HCT116 (cell line): ENCODE results near the gene RUNX1.

Source experiments
- ATF3 ChIP-seq: IDR thresholded peaks from 2 replicates; pipeline ENCODE4 v1.6.1; 2012
- CEBPB ChIP-seq: IDR thresholded peaks from 2 replicates; pipeline ENCODE4 v1.6.1; 2012; ENCODE audit warnings: low read depth
- CTCF ChIP-seq, 3 experiments: fragments of 200-600 bp in 1 of 3; sonication (generic) in 1 of 3; IDR thresholded peaks in 2 of 3; conservative IDR thresholded peaks in 1 of 3; 2 replicates each; pipeline ENCODE4 v1.5.1; 2012 to 2017; ENCODE audit warnings: low read depth in 2 of 3, low read length in 2 of 3, antibody characterized with exemption in 1 of 3, borderline replicate concordance in 1 of 3, control low read depth in 1 of 3, mild to moderate bottlenecking in 1 of 3, mixed read lengths in 1 of 3, mixed run types in 1 of 3, moderate library complexity in 1 of 3; ENCODE audit not compliant: insufficient read depth in 1 of 3
- EZH2 ChIP-seq: fragments of 200-600 bp; sonication (generic); IDR thresholded peaks from 2 replicates; pipeline ENCODE4 v1.6.1; 2017; ENCODE audit warnings: antibody characterized with exemption, mixed run types
- EZH2phosphoT487 ChIP-seq: fragments of 200-600 bp; IDR thresholded peaks from 2 replicates; pipeline ENCODE4 v1.6.1; 2018; ENCODE audit warnings: antibody characterized with exemption, borderline replicate concordance
- JUND ChIP-seq: IDR thresholded peaks from 2 replicates; pipeline ENCODE4 v1.6.1; 2012
- POLR2A ChIP-seq: IDR thresholded peaks from 2 replicates; pipeline ENCODE4 v1.7.0; 2011; ENCODE audit warnings: borderline replicate concordance; ENCODE audit not compliant: insufficient read depth, insufficient read length; ENCODE audit errors: extremely low read depth
- POLR2AphosphoS5 ChIP-seq: IDR thresholded peaks from 2 replicates; pipeline ENCODE4 v1.6.1; 2011; ENCODE audit warnings: mild to moderate bottlenecking, low read depth, low read length, moderate library complexity
- RAD21 ChIP-seq: IDR thresholded peaks from 2 replicates; pipeline ENCODE4 v1.6.1; 2012; ENCODE audit warnings: low read depth, mild to moderate bottlenecking
- REST ChIP-seq: IDR thresholded peaks from 2 replicates; pipeline ENCODE4 v1.6.1; 2012; ENCODE audit warnings: low read depth
- SIN3A ChIP-seq: IDR thresholded peaks from 2 replicates; pipeline ENCODE4 v1.6.1; 2012; ENCODE audit warnings: low read depth
- ZBTB33 ChIP-seq: IDR thresholded peaks from 2 replicates; pipeline ENCODE4 v1.6.1; 2011; ENCODE audit warnings: mild to moderate bottlenecking, low read length, moderate library complexity; ENCODE audit not compliant: insufficient replicate concordance; ENCODE audit errors: extremely low read depth
- ZNF274 ChIP-seq: fragments of 200-500 bp; sonication (Bioruptor generic); IDR thresholded peaks from 2 replicates; pipeline ENCODE4 v1.6.1; 2014; ENCODE audit warnings: mild to moderate bottlenecking, low read depth, low read length, inconsistent platforms

GRCh38 chr21:34904526-34905217, 144.4 kb downstream of the RUNX1 start:
- TF ChIP-seq CEBPB (no peak), CTCF (IDR thresholded peaks at IDR 0.05 in 2 of 3, conservative IDR thresholded peaks at IDR 0.05 in 1 of 3; ENCODE audit: borderline replicate concordance in 1 of 3, insufficient read depth in 1 of 3, low read depth in 2 of 3, low read length in 2 of 3) (no peak), EZH2 (no peak), POLR2A (no peak), RAD21 (no peak), POLR2AphosphoS5 (no peak), SIN3A (no peak), EZH2phosphoT487 (no peak), ZNF274 (no peak), ZBTB33 (no peak), ATF3 (no peak), JUND (no peak), REST (no peak)
